OCI-LY3 (cell line): ENCODE measurements around the gene TMEM132D.

ENCODE experiments used
- EZH2phosphoT487 ChIP-seq: fragments of 200-600 bp; shearing (Covaris generic); IDR thresholded peaks from 2 replicates; pipeline ENCODE4 v1.6.1; 2018; ENCODE audit warnings: antibody characterized with exemption, mixed run types, low read depth
- TF ChIP-seq, protein P1 (sequence below): fragments of 200-600, 300-600 bp; sonication (generic); IDR thresholded peaks from 2 replicates; pipeline ENCODE4 v1.5.1; 2014; ENCODE audit warnings: antibody characterized with exemption, low read length, low read depth

DNA sequence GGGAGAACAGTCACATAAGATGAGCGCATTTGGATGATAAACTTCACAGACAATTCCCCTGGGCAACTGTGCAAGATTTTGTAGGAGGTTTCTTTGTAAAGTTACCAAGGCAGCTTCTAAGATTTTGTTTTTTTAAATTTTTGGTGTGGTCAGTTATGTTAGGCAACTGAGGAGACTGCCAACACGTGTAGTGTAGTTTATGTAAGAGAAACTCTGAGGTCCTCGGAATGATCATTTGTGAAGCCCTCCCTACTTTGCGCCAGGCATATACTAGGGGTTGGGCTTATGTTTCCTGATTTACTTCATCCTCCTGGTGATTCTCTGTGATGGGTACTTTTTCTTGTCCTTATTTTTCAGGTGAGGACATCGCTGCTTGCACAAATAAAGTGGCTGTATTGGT lies 433.6 kb downstream of the TMEM132D start:
- TF ChIP-seq, protein P1, sequence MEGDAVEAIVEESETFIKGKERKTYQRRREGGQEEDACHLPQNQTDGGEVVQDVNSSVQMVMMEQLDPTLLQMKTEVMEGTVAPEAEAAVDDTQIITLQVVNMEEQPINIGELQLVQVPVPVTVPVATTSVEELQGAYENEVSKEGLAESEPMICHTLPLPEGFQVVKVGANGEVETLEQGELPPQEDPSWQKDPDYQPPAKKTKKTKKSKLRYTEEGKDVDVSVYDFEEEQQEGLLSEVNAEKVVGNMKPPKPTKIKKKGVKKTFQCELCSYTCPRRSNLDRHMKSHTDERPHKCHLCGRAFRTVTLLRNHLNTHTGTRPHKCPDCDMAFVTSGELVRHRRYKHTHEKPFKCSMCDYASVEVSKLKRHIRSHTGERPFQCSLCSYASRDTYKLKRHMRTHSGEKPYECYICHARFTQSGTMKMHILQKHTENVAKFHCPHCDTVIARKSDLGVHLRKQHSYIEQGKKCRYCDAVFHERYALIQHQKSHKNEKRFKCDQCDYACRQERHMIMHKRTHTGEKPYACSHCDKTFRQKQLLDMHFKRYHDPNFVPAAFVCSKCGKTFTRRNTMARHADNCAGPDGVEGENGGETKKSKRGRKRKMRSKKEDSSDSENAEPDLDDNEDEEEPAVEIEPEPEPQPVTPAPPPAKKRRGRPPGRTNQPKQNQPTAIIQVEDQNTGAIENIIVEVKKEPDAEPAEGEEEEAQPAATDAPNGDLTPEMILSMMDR, result no peak
- TF ChIP-seq EZH2phosphoT487, result no peak
